Measurements from ENCODE around the gene STXBP5.

GRCh38 chr6:147281895-147282565 is 77.8 kb downstream of the STXBP5 start:
- TF ChIP-seq, protein P1, sequence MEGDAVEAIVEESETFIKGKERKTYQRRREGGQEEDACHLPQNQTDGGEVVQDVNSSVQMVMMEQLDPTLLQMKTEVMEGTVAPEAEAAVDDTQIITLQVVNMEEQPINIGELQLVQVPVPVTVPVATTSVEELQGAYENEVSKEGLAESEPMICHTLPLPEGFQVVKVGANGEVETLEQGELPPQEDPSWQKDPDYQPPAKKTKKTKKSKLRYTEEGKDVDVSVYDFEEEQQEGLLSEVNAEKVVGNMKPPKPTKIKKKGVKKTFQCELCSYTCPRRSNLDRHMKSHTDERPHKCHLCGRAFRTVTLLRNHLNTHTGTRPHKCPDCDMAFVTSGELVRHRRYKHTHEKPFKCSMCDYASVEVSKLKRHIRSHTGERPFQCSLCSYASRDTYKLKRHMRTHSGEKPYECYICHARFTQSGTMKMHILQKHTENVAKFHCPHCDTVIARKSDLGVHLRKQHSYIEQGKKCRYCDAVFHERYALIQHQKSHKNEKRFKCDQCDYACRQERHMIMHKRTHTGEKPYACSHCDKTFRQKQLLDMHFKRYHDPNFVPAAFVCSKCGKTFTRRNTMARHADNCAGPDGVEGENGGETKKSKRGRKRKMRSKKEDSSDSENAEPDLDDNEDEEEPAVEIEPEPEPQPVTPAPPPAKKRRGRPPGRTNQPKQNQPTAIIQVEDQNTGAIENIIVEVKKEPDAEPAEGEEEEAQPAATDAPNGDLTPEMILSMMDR (IDR thresholded peaks at IDR 0.05), result no peak
- TF ChIP-seq POLR2A (IDR thresholded peaks at IDR 0.05; ENCODE audit: low read depth) (no peak), POLR2AphosphoS5 (IDR thresholded peaks at IDR 0.05) (no peak), EP300 (IDR thresholded peaks at IDR 0.05) (no peak)

Data from esophagus muscularis mucosa (tissue), 4 donors.